ENCODE data around the gene UPF3A.
"Not testable (repeated sequence)": the region's sequence is repeated elsewhere in the genome, so short reads cannot be mapped to it uniquely, and the experiment has no call there.

UPF3A gene

GRCh38 chr13:114309806-114310410 lies 28.5 kb downstream of the UPF3A start:
- DNase-seq = no peak

- DNase-seq = no peak
Measured at GRCh38 chr13:114310956-114311355, 29.6 kb downstream of the UPF3A start.

- DNase-seq = no peak
Measured at GRCh38 chr13:114311387-114311786, 30.0 kb downstream of the UPF3A start.

- DNase-seq = no peak
Measured at GRCh38 chr13:114311908-114312307, 30.5 kb downstream of the UPF3A start.

- peak; percentile 49 to 52 for DNase-seq
Measured at GRCh38 chr13:114313061-114313860, 31.9 kb downstream of the UPF3A start.

GRCh38 chr13:114314074-114314912 lies 32.9 kb downstream of the UPF3A start, which contains the start of gene CHAMP1:
Gene CHAMP1, plus strand, starts transcription at chr13:114314503. Its CDS starts 9,340 bp downstream, at chr13:114323843.
- peak; percentile 93 to 97 for DNase-seq

- no peak for DNase-seq
Measured at GRCh38 chr13:114315074-114315785, 33.8 kb downstream of the UPF3A start.

- DNase-seq = no peak
Measured at GRCh38 chr13:114318624-114319023, 37.2 kb downstream of the UPF3A start.

- no peak for DNase-seq
Measured at GRCh38 chr13:114319441-114319913, 38.1 kb downstream of the UPF3A start.

GRCh38 chr13:114320065-114320464 lies 38.7 kb downstream of the UPF3A start:
- DNase-seq = no peak

- no peak for DNase-seq
Measured at GRCh38 chr13:114321256-114321655, 39.9 kb downstream of the UPF3A start.

- no peak for DNase-seq
Measured at GRCh38 chr13:114323349-114323748, 41.9 kb downstream of the UPF3A start.

- no peak for DNase-seq
Measured at GRCh38 chr13:114324334-114324733, 42.9 kb downstream of the UPF3A start.

- DNase-seq = no peak
Measured at GRCh38 chr13:114325729-114326128, 44.3 kb downstream of the UPF3A start.

GRCh38 chr13:114328034-114328433 lies 46.6 kb downstream of the UPF3A start:
- no peak for DNase-seq

GRCh38 chr13:114328595-114328994 lies 47.2 kb downstream of the UPF3A start:
- DNase-seq = no peak

- DNase-seq = no peak
Measured at GRCh38 chr13:114330086-114330485, 48.7 kb downstream of the UPF3A start.

- DNase-seq = not testable (repeated sequence)
Measured at GRCh38 chr13:114333881-114334280, 52.5 kb downstream of the UPF3A start.

- no peak for DNase-seq
Measured at GRCh38 chr13:114334305-114335053, 53.1 kb downstream of the UPF3A start.

GRCh38 chr13:114336457-114336856 lies 55.1 kb downstream of the UPF3A start:
- DNase-seq = not testable (repeated sequence)

- DNase-seq = no peak
Measured at GRCh38 chr13:114338959-114339358, 57.6 kb downstream of the UPF3A start.

All from stimulated activated CD4-positive, alpha-beta T cell treated with anti-CD3 and anti-CD28 coated beads, Interleukin-2, amount 100 ng/mL, for 24 hours (primary cell).